Esophagus muscularis mucosa (tissue), 4 donors: ENCODE results near the gene POLR2C.
"Not testable (repeated sequence)": the region's sequence is repeated elsewhere in the genome, so short reads cannot be mapped to it uniquely, and the experiment has no call there.

Source experiments
- EP300 ChIP-seq: sonication (generic); formaldehyde crosslinking; IDR thresholded peaks from one replicate; pipeline ENCODE4 v1.6.1; 2017; ENCODE audit warnings: antibody characterized with exemption
- POLR2AphosphoS5 ChIP-seq, 2 donors: sonication (generic); formaldehyde crosslinking; IDR thresholded peaks; one replicate each; pipeline ENCODE4 v1.6.1; 2017; ENCODE audit warnings: antibody characterized with exemption in 2 of 2
- TF ChIP-seq, protein P1 (sequence below), 3 experiments: fragments of 200-600 bp in 2 of 3; fragments of 450-650 bp in 1 of 3; sonication (generic) in 2 of 3; IDR thresholded peaks; one replicate each; pipeline ENCODE4 v1.5.1; 2017 to 2019; ENCODE audit warnings: antibody characterized with exemption in 3 of 3, mild to moderate bottlenecking in 2 of 3, moderate library complexity in 1 of 3

DNA sequence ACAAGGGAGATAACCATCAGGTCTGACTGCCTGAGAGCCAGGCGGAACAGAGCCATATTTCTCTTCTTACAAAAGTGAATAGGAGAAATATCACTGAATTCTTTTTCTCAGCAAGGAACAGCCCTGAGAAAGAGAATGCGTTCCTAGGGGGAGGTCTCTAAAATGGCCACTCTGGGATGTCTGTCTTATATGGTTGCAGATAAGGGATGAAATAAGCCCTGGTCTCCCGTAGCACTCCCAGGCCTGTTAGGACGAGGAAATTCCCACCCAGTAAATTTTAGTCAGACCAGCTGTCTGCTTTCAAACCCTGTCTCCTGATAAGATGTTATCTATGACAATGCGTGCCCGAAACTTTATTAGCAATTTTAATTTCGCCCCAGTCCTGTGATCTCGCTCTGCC, 22.5 kb upstream of the POLR2C start:
- TF ChIP-seq, protein P1, sequence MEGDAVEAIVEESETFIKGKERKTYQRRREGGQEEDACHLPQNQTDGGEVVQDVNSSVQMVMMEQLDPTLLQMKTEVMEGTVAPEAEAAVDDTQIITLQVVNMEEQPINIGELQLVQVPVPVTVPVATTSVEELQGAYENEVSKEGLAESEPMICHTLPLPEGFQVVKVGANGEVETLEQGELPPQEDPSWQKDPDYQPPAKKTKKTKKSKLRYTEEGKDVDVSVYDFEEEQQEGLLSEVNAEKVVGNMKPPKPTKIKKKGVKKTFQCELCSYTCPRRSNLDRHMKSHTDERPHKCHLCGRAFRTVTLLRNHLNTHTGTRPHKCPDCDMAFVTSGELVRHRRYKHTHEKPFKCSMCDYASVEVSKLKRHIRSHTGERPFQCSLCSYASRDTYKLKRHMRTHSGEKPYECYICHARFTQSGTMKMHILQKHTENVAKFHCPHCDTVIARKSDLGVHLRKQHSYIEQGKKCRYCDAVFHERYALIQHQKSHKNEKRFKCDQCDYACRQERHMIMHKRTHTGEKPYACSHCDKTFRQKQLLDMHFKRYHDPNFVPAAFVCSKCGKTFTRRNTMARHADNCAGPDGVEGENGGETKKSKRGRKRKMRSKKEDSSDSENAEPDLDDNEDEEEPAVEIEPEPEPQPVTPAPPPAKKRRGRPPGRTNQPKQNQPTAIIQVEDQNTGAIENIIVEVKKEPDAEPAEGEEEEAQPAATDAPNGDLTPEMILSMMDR (IDR thresholded peaks at IDR 0.05): not testable (repeated sequence)
- TF ChIP-seq EP300; POLR2AphosphoS5 (IDR thresholded peaks at IDR 0.05): not testable (repeated sequence)
